Adrenal gland (tissue), 12 donors: ENCODE results near the gene CCK. TPM values are rescaled to one million over a fixed set of nuclear protein-coding genes. Genes with fewer than 3 reads are reported as not detected.

Experiments
- DNase-seq, 7 donors: peaks; one replicate each; pipeline ENCODE4 v3.0.0-alpha.2; 2019 to 2020
- H3K27ac ChIP-seq, 5 donors: fragments of 200-600 bp; sonication (generic) in 4 of 5; 1 replicate in 3 of 5; 2 replicates in 2 of 5; pipeline versions ENCODE4 v1.5.1 to v1.8.0; 2016 to 2020; ENCODE audit warnings: mild to moderate bottlenecking in 1 of 5
- H3K27me3 ChIP-seq: fragments of 200-600 bp; 2 replicates; pipeline ENCODE4 v1.8.0; 2021
- H3K36me3 ChIP-seq, 2 donors: fragments of 200-600 bp; replicated peaks in 1 of 2; 1 replicate in 1 of 2; 2 replicates in 1 of 2; pipeline versions ENCODE4 v1.5.1 to v1.8.0; 2018 to 2022
- H3K4me1 ChIP-seq, 2 donors: fragments of 200-600 bp; replicated peaks in 1 of 2; 1 replicate in 1 of 2; 2 replicates in 1 of 2; pipeline versions ENCODE4 v1.5.1 to v1.8.0; 2018 to 2021
- H3K4me3 ChIP-seq, 4 donors: fragments of 200-600 bp; sonication (generic) in 3 of 4; one replicate each; pipeline ENCODE4 v1.5.1; 2016 to 2018
- H3K9me3 ChIP-seq, 3 donors: fragments of 200-600 bp; sonication (generic) in 1 of 3; replicated peaks in 1 of 3; 1 replicate in 2 of 3; 2 replicates in 1 of 3; pipeline versions ENCODE4 v1.5.1 to v1.8.0; 2016 to 2021
- POLR2A ChIP-seq, 2 donors: fragments of 450-650 bp; IDR thresholded peaks; one replicate each; pipeline ENCODE4 v1.6.1; 2017; ENCODE audit warnings: antibody characterized with exemption in 2 of 2, mild to moderate bottlenecking in 2 of 2, moderate library complexity in 1 of 2
- WGBS, 4 donors: extraction: QIAGEN DNeasy Blood & Tissue Kit in 2 of 4; methylation state at CpG; one replicate each; pipeline versions ENCODE4 v1.1.5 to v1.1.7; 2013 to 2017; 5-methylcytosine and 5-hydroxymethylcytosine counted together
- intact Hi-C, 2 donors: fragments of 100-400 bp; cut with DNase I; formaldehyde crosslinking; loops; one replicate each; pipeline versions ENCODE4 v1.14.1 to v1.15.0; 2022 to 2023
- polyA plus RNA-seq, 3 donors: library from polyadenylated mRNA; stranded (reverse); fragments of 200-250 nt in 2 of 3; fragments of 350-450 nt in 1 of 3; fragmentation: Illumina TruSeq in 1 of 3; extraction: RNeasy Lipid Tissue Mini Kit (QIAGEN cat#74804) in 1 of 3; gene quantifications; one replicate each; pipeline ENCODE4 v1.2.3, GENCODE V29; 2013 to 2014
- total RNA-seq, 9 donors: library from RNA; depleted of rRNA in 4 of 9; stranded (reverse); fragments of >200 nt in 4 of 9; fragments of 120-200 nt in 1 of 9; fragmentation: NEBNext Ultra II Directional in 1 of 9; extraction: Animal tissue kit (Norgen Biotek cat#: 25700) in 1 of 9; gene quantifications; one replicate each; pipeline versions ENCODE4 v1.1.0 to v1.2.4, GENCODE V29; 2013 to 2023
- TF ChIP-seq, protein P1 (sequence below), 6 experiments: fragments of 450-650 bp in 4 of 6; fragments of 200-600 bp in 2 of 6; sonication (generic) in 1 of 6; IDR thresholded peaks; 1 replicate in 5 of 6; 2 replicates in 1 of 6; pipeline versions ENCODE4 v1.5.1 to v1.8.0; 2016 to 2021; ENCODE audit warnings: antibody characterized with exemption in 6 of 6, mild to moderate bottlenecking in 2 of 6, moderate library complexity in 1 of 6
- donor health status: healthy with polysubstance abuse.
- donor health status: Bipolar disorder and iron deficiency.
- donor health status: DM: yes; HTN: yes; CAD: no.
- donor health status: DM: no; HTN: no; CAD: no.
- donor health status: DM: no; HTN: no; CAD: no.
- donor health status: DM: yes; HTN: yes; CAD: no.

CCK gene
- total and polyA plus RNA-seq, 12 donors, result 0.13 to 5.5 (median 0.59) TPM; not detected in 4

DNA sequence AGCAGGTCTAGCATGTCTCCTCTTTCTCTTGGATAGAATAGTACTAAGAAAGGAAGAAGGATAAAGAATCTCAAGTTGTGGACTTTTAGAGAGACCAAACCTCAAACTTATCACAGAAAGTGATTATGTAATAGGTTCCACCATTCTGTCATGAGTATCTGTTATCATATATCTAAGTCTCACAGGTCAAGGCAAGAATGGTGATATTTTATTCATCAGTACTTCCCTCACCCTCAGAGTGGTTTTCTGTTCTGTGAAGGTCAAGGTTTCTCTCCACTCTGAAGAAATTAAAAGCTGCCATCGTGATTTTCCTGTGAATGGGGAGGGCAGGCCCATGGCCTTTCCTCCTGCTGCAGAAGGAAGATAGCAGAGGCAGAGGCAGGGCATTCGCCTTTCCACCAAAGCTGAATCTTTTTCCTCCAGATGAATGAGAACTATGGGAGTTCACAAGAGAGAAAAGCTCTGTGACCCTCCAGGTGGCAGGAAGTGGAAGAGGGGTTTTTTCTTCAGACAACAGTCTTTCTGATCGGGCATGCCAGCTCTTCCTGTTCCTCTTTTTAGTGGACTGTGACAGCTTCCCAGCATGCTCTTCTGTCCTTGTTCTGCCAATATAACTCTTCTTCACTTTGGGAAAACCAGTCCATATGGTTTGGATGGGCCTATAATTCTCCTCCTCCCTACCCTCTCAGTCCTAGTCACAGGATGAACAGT lies 37.1 kb upstream of the CCK start:
- intact Hi-C loops, result no loop called here
- TF ChIP-seq, protein P1, sequence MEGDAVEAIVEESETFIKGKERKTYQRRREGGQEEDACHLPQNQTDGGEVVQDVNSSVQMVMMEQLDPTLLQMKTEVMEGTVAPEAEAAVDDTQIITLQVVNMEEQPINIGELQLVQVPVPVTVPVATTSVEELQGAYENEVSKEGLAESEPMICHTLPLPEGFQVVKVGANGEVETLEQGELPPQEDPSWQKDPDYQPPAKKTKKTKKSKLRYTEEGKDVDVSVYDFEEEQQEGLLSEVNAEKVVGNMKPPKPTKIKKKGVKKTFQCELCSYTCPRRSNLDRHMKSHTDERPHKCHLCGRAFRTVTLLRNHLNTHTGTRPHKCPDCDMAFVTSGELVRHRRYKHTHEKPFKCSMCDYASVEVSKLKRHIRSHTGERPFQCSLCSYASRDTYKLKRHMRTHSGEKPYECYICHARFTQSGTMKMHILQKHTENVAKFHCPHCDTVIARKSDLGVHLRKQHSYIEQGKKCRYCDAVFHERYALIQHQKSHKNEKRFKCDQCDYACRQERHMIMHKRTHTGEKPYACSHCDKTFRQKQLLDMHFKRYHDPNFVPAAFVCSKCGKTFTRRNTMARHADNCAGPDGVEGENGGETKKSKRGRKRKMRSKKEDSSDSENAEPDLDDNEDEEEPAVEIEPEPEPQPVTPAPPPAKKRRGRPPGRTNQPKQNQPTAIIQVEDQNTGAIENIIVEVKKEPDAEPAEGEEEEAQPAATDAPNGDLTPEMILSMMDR (IDR thresholded peaks at IDR 0.05), result no peak
- no peak for TF ChIP-seq POLR2A (IDR thresholded peaks at IDR 0.05)
- H3K36me3 ChIP-seq, result no peaks in the 10 kb centered on the region
- no peak overlapping the region for H3K4me3 ChIP-seq
- WGBS, 4 donors, result 41 to 48% (median 45%) methylated on average over 3 of the region's 3 CpGs
- no peaks in the 10 kb centered on the region for H3K9me3 ChIP-seq
- no peak for DNase-seq
- no peaks in the 10 kb centered on the region for H3K27me3 ChIP-seq
- no peak overlapping the region for H3K27ac ChIP-seq
- H3K4me1 ChIP-seq, result no peaks in the 10 kb centered on the region

DNA sequence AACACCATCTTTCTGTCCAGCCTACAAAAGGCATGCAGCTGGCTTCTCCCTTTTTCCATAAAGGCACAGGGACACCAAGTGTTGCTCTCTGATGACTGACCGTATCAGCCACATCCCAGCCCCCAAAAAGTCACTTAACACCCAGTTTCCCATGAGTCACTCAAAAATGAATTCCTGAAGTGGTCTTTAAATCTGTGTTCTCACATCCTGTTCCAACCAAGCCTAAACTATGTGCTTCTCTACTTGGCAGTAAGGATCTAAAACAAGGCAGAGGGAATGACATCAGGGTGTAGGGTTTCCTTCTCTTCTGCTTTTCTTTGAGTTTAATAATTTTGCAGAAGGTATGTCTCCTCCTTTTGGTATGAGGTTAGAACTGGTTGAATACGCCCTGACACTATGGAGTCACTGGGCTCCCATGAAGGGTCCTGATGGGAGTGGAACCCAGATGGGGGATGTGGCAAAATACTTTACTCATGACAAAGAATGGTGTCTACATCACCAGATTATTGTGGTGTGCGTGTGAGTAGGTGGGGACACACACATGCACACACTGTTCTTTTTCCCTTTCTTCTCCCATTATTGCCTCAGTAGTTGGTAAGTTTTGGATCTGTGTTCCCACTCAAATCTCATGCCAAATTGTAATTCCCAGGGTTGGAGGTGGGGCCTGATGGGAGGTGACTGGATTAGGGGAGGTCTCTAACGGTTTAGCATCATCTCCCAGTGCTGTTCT lies 35.6 kb upstream of the CCK start:
- no peak for DNase-seq
- H3K27me3 ChIP-seq, result no peaks in the 10 kb centered on the region
- H3K4me1 ChIP-seq, result no peaks in the 10 kb centered on the region
- H3K27ac ChIP-seq, result no peak overlapping the region
- intact Hi-C loops, result no loop called here
- no peaks in the 10 kb centered on the region for H3K36me3 ChIP-seq
- no peak overlapping the region for H3K4me3 ChIP-seq
- TF ChIP-seq, protein P1 (IDR thresholded peaks at IDR 0.05), result no peak
- no peak for TF ChIP-seq POLR2A (IDR thresholded peaks at IDR 0.05)
- WGBS, 4 donors, result 38 to 66% (median 51%) methylated on average over 4 of the region's 4 CpGs
- no peaks in the 10 kb centered on the region for H3K9me3 ChIP-seq

DNA sequence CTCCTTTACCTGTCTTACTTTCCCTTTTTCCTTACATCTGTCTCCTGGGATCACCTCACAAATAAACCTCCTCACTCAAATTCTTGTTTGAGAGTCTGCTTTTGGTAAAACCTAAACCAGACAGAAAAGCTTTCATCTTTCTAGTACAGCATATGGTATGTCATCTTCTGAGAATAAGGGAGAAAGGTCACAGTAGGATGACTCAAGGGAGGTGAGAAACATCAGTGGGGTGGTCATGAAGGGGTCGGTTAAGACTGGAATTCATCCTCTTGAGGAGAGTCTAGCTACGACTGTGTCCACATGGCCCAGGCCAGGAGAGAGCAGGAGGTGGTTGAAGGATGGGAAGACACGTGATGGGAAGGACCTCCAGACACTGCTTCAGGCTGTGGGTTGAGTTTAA lies 34.8 kb upstream of the CCK start:
- intact Hi-C loops, result no loop called here
- no peak for DNase-seq
- WGBS, 4 donors, result 49 to 66% (median 59%) methylated on average over 3 of the region's 3 CpGs
- Histone ChIP-seq H3K27ac (no peak overlapping the region), H3K4me1 (no peaks in the 10 kb centered on the region), H3K9me3 (no peaks in the 10 kb centered on the region), H3K27me3 (peaks cover 2% of the 10 kb centered on the region), H3K36me3 (no peaks in the 10 kb centered on the region), H3K4me3 (no peak overlapping the region)
- TF ChIP-seq POLR2A (IDR thresholded peaks at IDR 0.05), result no peak
- TF ChIP-seq, protein P1 (IDR thresholded peaks at IDR 0.05), result no peak

DNA sequence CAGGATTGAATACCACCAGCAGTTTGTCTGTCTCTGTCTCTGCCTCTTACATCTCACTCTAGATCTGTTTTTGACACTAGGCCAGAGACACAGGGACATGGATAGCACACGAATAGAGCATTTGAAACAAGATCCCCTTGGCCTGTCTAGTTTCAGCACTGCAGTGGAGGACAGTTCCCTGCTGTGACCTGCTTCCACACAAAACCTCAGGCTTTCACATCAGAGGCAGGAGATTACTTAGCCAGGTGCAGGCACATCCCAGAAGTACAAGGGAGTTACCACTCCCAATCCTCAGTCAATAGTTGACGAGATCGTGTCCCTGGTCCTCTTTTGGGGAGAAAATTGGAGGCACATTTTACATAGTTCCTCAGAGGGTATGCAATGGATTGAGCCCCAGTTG lies 34.0 kb upstream of the CCK start:
- Histone ChIP-seq H3K36me3 (no peaks in the 10 kb centered on the region), H3K9me3 (no peaks in the 10 kb centered on the region), H3K4me1 (no peaks in the 10 kb centered on the region), H3K27ac (no peak overlapping the region), H3K4me3 (no peak overlapping the region), H3K27me3 (peaks cover 7% of the 10 kb centered on the region)
- WGBS, 4 donors, result 20 to 26% (median 25%) methylated on average over 3 of the region's 3 CpGs
- intact Hi-C loops, result no loop called here
- TF ChIP-seq, protein P1 (IDR thresholded peaks at IDR 0.05), result no peak
- no peak for TF ChIP-seq POLR2A (IDR thresholded peaks at IDR 0.05)
- DNase-seq, result peak in 6 of 7 donors; percentile 22 to 39 (median 30)
